Subcutaneous abdominal adipose tissue (tissue), 5 donors: ENCODE data around the gene CCDC14.

ENCODE experiments used
- H3K27ac ChIP-seq: one replicate; pipeline ENCODE4 v1.7.0; 2013; ENCODE audit warnings: low read depth, mild to moderate bottlenecking, inconsistent platforms, low read length, moderate library complexity
- H3K27me3 ChIP-seq, 5 donors: one replicate each; pipeline ENCODE4 v1.7.0; 2013; ENCODE audit warnings: low read length in 5 of 5, inconsistent platforms in 1 of 5; ENCODE audit not compliant: control insufficient read depth in 5 of 5, insufficient read depth in 4 of 5
- H3K36me3 ChIP-seq, 5 donors: one replicate each; pipeline ENCODE4 v1.7.0; 2013; ENCODE audit warnings: low read length in 5 of 5; ENCODE audit not compliant: control insufficient read depth in 5 of 5, insufficient read depth in 5 of 5
- H3K4me1 ChIP-seq, 5 donors: one replicate each; pipeline ENCODE4 v1.7.0; 2013; ENCODE audit warnings: low read length in 5 of 5, mild to moderate bottlenecking in 3 of 5, moderate library complexity in 1 of 5; ENCODE audit not compliant: control insufficient read depth in 5 of 5, insufficient read depth in 5 of 5
- H3K4me3 ChIP-seq, 5 donors: one replicate each; pipeline ENCODE4 v1.7.0; 2013; ENCODE audit warnings: low read length in 5 of 5, low read depth in 1 of 5
- H3K9ac ChIP-seq, 5 donors: one replicate each; pipeline ENCODE4 v1.7.0; 2013; ENCODE audit warnings: low read length in 5 of 5, mild to moderate bottlenecking in 4 of 5, moderate library complexity in 3 of 5
- H3K9me3 ChIP-seq, 5 donors: one replicate each; pipeline ENCODE4 v1.7.0; 2013; ENCODE audit warnings: low read length in 5 of 5; ENCODE audit not compliant: control insufficient read depth in 5 of 5
- donor health status: healthy.
- donor health status: healthy.
- donor health status: healthy.
- donor health status: healthy.
- donor health status: healthy.

Gene CCDC14

GRCh38 chr3:123871946-123872345 lies 89.1 kb downstream of the CCDC14 start:
- Histone ChIP-seq H3K27me3 (no peaks in the 10 kb centered on the region), H3K4me3 (no peak overlapping the region), H3K27ac (no peak overlapping the region), H3K9me3 (no peaks in the 10 kb centered on the region), H3K4me1 (no peaks in the 10 kb centered on the region), H3K36me3 (no peaks in the 10 kb centered on the region), H3K9ac (no peak overlapping the region)

- H3K27me3 ChIP-seq = no peaks in the 10 kb centered on the region
- H3K4me3 ChIP-seq = no peak overlapping the region
- H3K27ac ChIP-seq = no peak overlapping the region
- peaks cover 0 to 6% (median 0%) of the 10 kb centered on the region in 5 donors for H3K9me3 ChIP-seq
- H3K9ac ChIP-seq = no peak overlapping the region
- H3K4me1 ChIP-seq = no peaks in the 10 kb centered on the region
- no peaks in the 10 kb centered on the region for H3K36me3 ChIP-seq
These were observed 91.0 kb downstream of the CCDC14 start for GRCh38 chr3:123870033-123870432.

- H3K27ac ChIP-seq = no peak overlapping the region
- H3K9me3 ChIP-seq = peaks cover 0 to 6% (median 0%) of the 10 kb centered on the region in 5 donors
- H3K9ac ChIP-seq = no peak overlapping the region
- H3K4me3 ChIP-seq = no peak overlapping the region
- H3K4me1 ChIP-seq = no peaks in the 10 kb centered on the region
- H3K36me3 ChIP-seq = no peaks in the 10 kb centered on the region
- no peaks in the 10 kb centered on the region for H3K27me3 ChIP-seq
These were observed 91.9 kb downstream of the CCDC14 start for GRCh38 chr3:123869165-123869564.

- H3K36me3 ChIP-seq = no peaks in the 10 kb centered on the region
- no peaks in the 10 kb centered on the region for H3K27me3 ChIP-seq
- peaks cover 0 to 6% (median 0%) of the 10 kb centered on the region in 5 donors for H3K9me3 ChIP-seq
These were observed 96.3 kb downstream of the CCDC14 start for GRCh38 chr3:123864706-123865105.

More at GRCh38 chr3:123864706-123865105, 96.3 kb downstream of the CCDC14 start:
- no peaks in the 10 kb centered on the region for H3K4me1 ChIP-seq
- no peak overlapping the region for H3K4me3 ChIP-seq
- no peak overlapping the region for H3K27ac ChIP-seq
- no peak overlapping the region for H3K9ac ChIP-seq
